WTC11 (cell line): Measurements from ENCODE around the gene APOH. TPM values are rescaled to one million over a fixed set of nuclear protein-coding genes. Genes with fewer than 3 reads are reported as not detected.

Experiments
- ATAC-seq: fragments of 200-7000 bp; cut with Tn5 transposase; 2 replicates; pipeline ENCODE4 v1.10.0; 2021; ENCODE audit warnings: mild to moderate bottlenecking, moderate library complexity
- CTCF ChIA-PET: fragments of 300-600 bp; sonication (Branson Sonifier 250); formaldehyde crosslinking; loops from one replicate; lab custom pipeline; 2021; ENCODE audit warnings: antibody characterized with exemption; lab: Charles Lee
- POLR2A ChIA-PET: fragments of 350-600 bp; sonication (Branson Sonifier 250); formaldehyde crosslinking; loops from one replicate; lab custom pipeline; 2021; ENCODE audit warnings: antibody characterized with exemption; lab: Charles Lee
- DNase-seq: peaks from one replicate; pipeline ENCODE4 v3.0.0; 2021; ENCODE audit warnings: low spot score
- H3K27ac Mint-ChIP-seq: 2 replicates; pipeline ENCODE4 v1.8.0; 2021; ENCODE audit warnings: mixed read lengths
- H3K27me3 Mint-ChIP-seq: 2 replicates; pipeline ENCODE4 v1.8.0; 2021; ENCODE audit warnings: low read depth, mild to moderate bottlenecking, moderate library complexity, mixed read lengths
- H3K36me3 Mint-ChIP-seq: 2 replicates; pipeline ENCODE4 v1.8.0; 2021; ENCODE audit warnings: mixed read lengths
- H3K4me1 Mint-ChIP-seq: 2 replicates; pipeline ENCODE4 v1.8.0; 2022; ENCODE audit warnings: mixed read lengths
- H3K4me3 Mint-ChIP-seq: 2 replicates; pipeline ENCODE4 v1.8.0; 2021; ENCODE audit warnings: mild to moderate bottlenecking, moderate library complexity, mixed read lengths
- H3K9me3 Mint-ChIP-seq: 2 replicates; pipeline ENCODE4 v1.8.0; 2021; ENCODE audit warnings: mixed read lengths
- AFF4 ChIP-seq: sonication (generic); formaldehyde crosslinking; IDR thresholded peaks from 2 replicates; pipeline ENCODE4 v1.8.1; 2023; ENCODE audit warnings: mild to moderate bottlenecking, missing genetic modification reagents, borderline replicate concordance
- ARID4B ChIP-seq: sonication (generic); formaldehyde crosslinking; IDR thresholded peaks from 2 replicates; pipeline ENCODE4 v1.8.0; 2023; ENCODE audit warnings: missing genetic modification reagents, mild to moderate bottlenecking, borderline replicate concordance
- ATF1 ChIP-seq: sonication (generic); formaldehyde crosslinking; IDR thresholded peaks from 2 replicates; pipeline ENCODE4 v1.8.1; 2023; ENCODE audit warnings: mild to moderate bottlenecking, moderate library complexity, missing genetic modification reagents
- ATF2 ChIP-seq: sonication (generic); formaldehyde crosslinking; IDR thresholded peaks from 2 replicates; pipeline ENCODE4 v1.8.1; 2022; ENCODE audit warnings: low read depth, missing genetic modification reagents, borderline replicate concordance
- ELF4 ChIP-seq: sonication (generic); formaldehyde crosslinking; IDR thresholded peaks from 2 replicates; pipeline ENCODE4 v1.8.1; 2022; ENCODE audit warnings: low read depth, mild to moderate bottlenecking, moderate library complexity, missing genetic modification reagents
- GABPB1 ChIP-seq: sonication (generic); formaldehyde crosslinking; IDR thresholded peaks from 2 replicates; pipeline ENCODE4 v1.8.1; 2023; ENCODE audit warnings: mild to moderate bottlenecking, missing genetic modification reagents
- KAT7 ChIP-seq: sonication (generic); formaldehyde crosslinking; IDR thresholded peaks from 2 replicates; pipeline ENCODE4 v1.8.1; 2023; ENCODE audit warnings: missing genetic modification reagents, mild to moderate bottlenecking, borderline replicate concordance
- MXD4 ChIP-seq: fragments of 250-450 bp; sonication (Bioruptor Pico); IDR thresholded peaks from 2 replicates; pipeline ENCODE4 v1.8.0; 2021; ENCODE audit warnings: mild to moderate bottlenecking, moderate library complexity, borderline replicate concordance
- NR3C1 ChIP-seq: sonication (generic); formaldehyde crosslinking; conservative IDR thresholded peaks from 2 replicates; pipeline ENCODE4 v1.8.1; 2023; ENCODE audit warnings: low read depth, mild to moderate bottlenecking, missing genetic modification reagents
- RELA ChIP-seq: sonication (generic); formaldehyde crosslinking; IDR thresholded peaks from 2 replicates; pipeline ENCODE4 v1.8.1; 2022; ENCODE audit warnings: missing genetic modification reagents, mild to moderate bottlenecking, borderline replicate concordance
- RORB ChIP-seq: fragments of 250-450 bp; sonication (Bioruptor Pico); IDR thresholded peaks from 2 replicates; pipeline ENCODE4 v1.9.0; 2021; ENCODE audit warnings: mild to moderate bottlenecking
- SMAD3 ChIP-seq: sonication (generic); formaldehyde crosslinking; IDR thresholded peaks from 2 replicates; pipeline ENCODE4 v1.8.0; 2022; ENCODE audit warnings: missing genetic modification reagents, mild to moderate bottlenecking, borderline replicate concordance
- SP1 ChIP-seq: sonication (generic); formaldehyde crosslinking; conservative IDR thresholded peaks from 2 replicates; pipeline ENCODE4 v1.8.1; 2022; ENCODE audit warnings: missing genetic modification reagents
- TEAD4 ChIP-seq: sonication (generic); formaldehyde crosslinking; IDR thresholded peaks from 2 replicates; pipeline ENCODE4 v1.8.0; 2022; ENCODE audit warnings: mild to moderate bottlenecking, missing genetic modification reagents
- ZNF263 ChIP-seq: sonication (generic); formaldehyde crosslinking; IDR thresholded peaks from 2 replicates; pipeline ENCODE4 v1.8.1; 2022; ENCODE audit warnings: low read depth, mild to moderate bottlenecking, moderate library complexity, missing genetic modification reagents
- total RNA-seq: library from RNA; stranded (reverse); gene quantifications from 3 replicates; pipeline ENCODE4 v1.2.3, GENCODE V29; 2021
- TF ChIP-seq, protein P1 (sequence below): fragments of 250-450 bp; sonication (Bioruptor Pico); IDR thresholded peaks from 2 replicates; pipeline ENCODE4 v1.9.0; 2021; ENCODE audit warnings: mild to moderate bottlenecking
- TF ChIP-seq, protein P2 (sequence below): sonication (generic); formaldehyde crosslinking; IDR thresholded peaks from 2 replicates; pipeline ENCODE4 v1.8.1; 2022; ENCODE audit warnings: mild to moderate bottlenecking, missing genetic modification reagents, moderate library complexity, borderline replicate concordance
- TF ChIP-seq, protein P3 (sequence below): sonication (generic); formaldehyde crosslinking; IDR thresholded peaks from 2 replicates; pipeline ENCODE4 v1.8.1; 2022; ENCODE audit warnings: low read depth, mild to moderate bottlenecking, moderate library complexity, missing genetic modification reagents, borderline replicate concordance

The APOH gene
- total RNA-seq, 1 experiment from 2014 or later = 1.2 TPM

DNA sequence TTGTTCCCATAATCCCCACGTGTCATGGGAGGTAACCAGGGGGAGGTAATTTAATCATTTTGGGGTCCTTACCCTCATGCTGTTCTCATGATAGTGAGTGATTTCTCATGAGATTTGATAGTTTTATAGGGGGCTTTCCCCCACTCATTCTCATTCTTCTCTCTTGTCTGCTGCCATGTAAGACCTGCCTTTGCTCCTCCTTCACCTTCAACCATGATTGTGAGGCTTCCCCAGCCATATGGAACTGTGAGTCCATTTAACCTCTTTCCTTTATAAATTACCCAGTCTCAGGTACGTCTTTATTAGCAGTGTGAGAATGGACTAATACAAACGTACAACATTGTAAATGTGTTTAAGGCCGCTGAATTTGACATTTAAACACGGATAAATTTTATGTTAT lies 35.5 kb upstream of the APOH start:
- DNase-seq (no peak), ATAC-seq (no peak)
- ChIA-PET POLR2A (no interaction called here), CTCF (interaction anchor here (1.1 to 1.3 kb wide), 2 partner anchors 9 to 409 kb away, joined by 3 to 5 read pairs; no protein-coding TSS in a partner anchor)
- H3K27ac Mint-ChIP-seq = no peak overlapping the region
- H3K4me1 Mint-ChIP-seq = no peaks in the 10 kb centered on the region
- TF ChIP-seq ATF2 (CRISPR knock-in tag) (no peak), ZNF263 (CRISPR knock-in tag) (no peak)
- peaks cover 2% of the 10 kb centered on the region; the same call in 1 of the 2 replicates for H3K27me3 Mint-ChIP-seq
- H3K4me3 Mint-ChIP-seq = no peak overlapping the region
- H3K36me3 Mint-ChIP-seq = peaks cover 10% of the 10 kb centered on the region
- H3K9me3 Mint-ChIP-seq = peaks cover 20% of the 10 kb centered on the region

DNA sequence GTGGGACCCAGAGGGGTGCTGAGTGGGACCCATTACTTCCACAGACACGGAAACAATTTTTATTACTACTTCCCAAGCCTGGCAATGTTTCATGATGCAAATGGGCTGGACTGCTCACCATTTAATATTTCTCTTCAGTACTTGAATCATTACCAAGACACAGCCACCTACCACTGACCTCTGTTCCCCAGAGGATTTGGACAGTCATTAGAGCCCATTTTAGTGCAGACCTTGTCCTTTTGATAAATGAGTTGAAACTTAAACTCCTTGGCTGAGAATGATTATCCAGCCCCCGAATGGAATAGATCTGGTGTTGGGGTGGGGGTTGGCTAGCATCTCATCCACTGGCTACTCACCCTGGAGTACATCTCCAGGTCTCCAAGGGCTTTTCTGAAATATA lies 33.6 kb upstream of the APOH start:
- no peak for TF ChIP-seq AFF4 (CRISPR knock-in tag)
- TF ChIP-seq RORB = no peak
- no peak for TF ChIP-seq SMAD3 (CRISPR knock-in tag)
- no peak for TF ChIP-seq MXD4 (CRISPR knock-in tag)
- TF ChIP-seq SP1 (CRISPR knock-in tag) = no peak
- TF ChIP-seq KAT7 (CRISPR knock-in tag) = no peak
- no peak for TF ChIP-seq GABPB1
- no peak for TF ChIP-seq TEAD4 (CRISPR knock-in tag)
- no peak for TF ChIP-seq RELA (CRISPR knock-in tag)
- TF ChIP-seq ARID4B (CRISPR knock-in tag) = no peak
- Mint-ChIP-seq H3K27ac (no peak overlapping the region), H3K4me3 (no peak overlapping the region), H3K4me1 (no peaks in the 10 kb centered on the region), H3K36me3 (peaks cover 6% of the 10 kb centered on the region), H3K9me3 (peaks cover 16% of the 10 kb centered on the region), H3K27me3 (peaks cover 2% of the 10 kb centered on the region; the same call in 1 of the 2 replicates)
- POLR2A ChIA-PET = no interaction called here
- DNase-seq (no peak), ATAC-seq (no peak)
- CTCF ChIA-PET = no interaction called here

GRCh38 chr17:66260688-66261087 lies 31.5 kb upstream of the APOH start:
- Mint-ChIP-seq H3K4me1 (no peaks in the 10 kb centered on the region), H3K9me3 (peaks cover 16% of the 10 kb centered on the region), H3K27ac (no peak overlapping the region), H3K27me3 (peaks cover 2% of the 10 kb centered on the region; the same call in 1 of the 2 replicates), H3K36me3 (peaks cover 6% of the 10 kb centered on the region), H3K4me3 (no peak overlapping the region)
- POLR2A ChIA-PET = no interaction called here
- DNase-seq (no peak), ATAC-seq (no peak)
- CTCF ChIA-PET = interaction anchor here (1.6 kb wide), 1 partner anchor 413 kb away, joined by 3 read pairs; no protein-coding TSS in a partner anchor
- TF ChIP-seq, protein P1, sequence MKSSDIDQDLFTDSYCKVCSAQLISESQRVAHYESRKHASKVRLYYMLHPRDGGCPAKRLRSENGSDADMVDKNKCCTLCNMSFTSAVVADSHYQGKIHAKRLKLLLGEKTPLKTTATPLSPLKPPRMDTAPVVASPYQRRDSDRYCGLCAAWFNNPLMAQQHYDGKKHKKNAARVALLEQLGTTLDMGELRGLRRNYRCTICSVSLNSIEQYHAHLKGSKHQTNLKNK (CRISPR knock-in tag) = no peak
- TF ChIP-seq, protein P2, sequence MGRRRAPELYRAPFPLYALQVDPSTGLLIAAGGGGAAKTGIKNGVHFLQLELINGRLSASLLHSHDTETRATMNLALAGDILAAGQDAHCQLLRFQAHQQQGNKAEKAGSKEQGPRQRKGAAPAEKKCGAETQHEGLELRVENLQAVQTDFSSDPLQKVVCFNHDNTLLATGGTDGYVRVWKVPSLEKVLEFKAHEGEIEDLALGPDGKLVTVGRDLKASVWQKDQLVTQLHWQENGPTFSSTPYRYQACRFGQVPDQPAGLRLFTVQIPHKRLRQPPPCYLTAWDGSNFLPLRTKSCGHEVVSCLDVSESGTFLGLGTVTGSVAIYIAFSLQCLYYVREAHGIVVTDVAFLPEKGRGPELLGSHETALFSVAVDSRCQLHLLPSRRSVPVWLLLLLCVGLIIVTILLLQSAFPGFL = no peak
- TF ChIP-seq, protein P3, sequence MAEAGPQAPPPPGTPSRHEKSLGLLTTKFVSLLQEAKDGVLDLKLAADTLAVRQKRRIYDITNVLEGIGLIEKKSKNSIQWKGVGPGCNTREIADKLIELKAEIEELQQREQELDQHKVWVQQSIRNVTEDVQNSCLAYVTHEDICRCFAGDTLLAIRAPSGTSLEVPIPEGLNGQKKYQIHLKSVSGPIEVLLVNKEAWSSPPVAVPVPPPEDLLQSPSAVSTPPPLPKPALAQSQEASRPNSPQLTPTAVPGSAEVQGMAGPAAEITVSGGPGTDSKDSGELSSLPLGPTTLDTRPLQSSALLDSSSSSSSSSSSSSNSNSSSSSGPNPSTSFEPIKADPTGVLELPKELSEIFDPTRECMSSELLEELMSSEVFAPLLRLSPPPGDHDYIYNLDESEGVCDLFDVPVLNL (CRISPR knock-in tag) = no peak
- no peak for TF ChIP-seq NR3C1
- no peak for TF ChIP-seq ELF4 (CRISPR knock-in tag)
- no peak for TF ChIP-seq RELA (CRISPR knock-in tag)
- no peak for TF ChIP-seq ATF1 (CRISPR knock-in tag)
